ENCODE measurements around the gene ERLIN1.

ERLIN1 gene

GRCh38 chr10:100168313-100168643 lies 17.6 kb downstream of the ERLIN1 start:
- TF ChIP-seq POLR2AphosphoS5 (IDR thresholded peaks at IDR 0.05; ENCODE audit: low read depth, low read length) = no peak
- TF ChIP-seq REST (IDR thresholded peaks at IDR 0.05; ENCODE audit: insufficient read depth in 1 of 2, low read depth in 2 of 2, low read length in 2 of 2) = no peak
- TF ChIP-seq TAF1 (IDR thresholded peaks at IDR 0.05; ENCODE audit: borderline replicate concordance, insufficient read depth, low read length) = no peak
- TF ChIP-seq SIN3A (IDR thresholded peaks at IDR 0.05; ENCODE audit: borderline replicate concordance, insufficient read depth, low read length) = no peak
- TF ChIP-seq FOXP2 (optimal IDR thresholded peaks at IDR 0.05; ENCODE audit: borderline replicate concordance, extremely low read depth, extremely low read length, insufficient read depth) = no peak

GRCh38 chr10:100167553-100168312 lies 18.1 kb downstream of the ERLIN1 start:
- no peak for TF ChIP-seq SIN3A (IDR thresholded peaks at IDR 0.05; ENCODE audit: borderline replicate concordance, insufficient read depth, low read length)
- TF ChIP-seq TAF1 (IDR thresholded peaks at IDR 0.05; ENCODE audit: borderline replicate concordance, insufficient read depth, low read length) = no peak
- no peak for TF ChIP-seq REST (IDR thresholded peaks at IDR 0.05; ENCODE audit: insufficient read depth in 1 of 2, low read depth in 2 of 2, low read length in 2 of 2)
- no peak for TF ChIP-seq FOXP2 (optimal IDR thresholded peaks at IDR 0.05; ENCODE audit: borderline replicate concordance, extremely low read depth, extremely low read length, insufficient read depth)
- TF ChIP-seq POLR2AphosphoS5 (IDR thresholded peaks at IDR 0.05; ENCODE audit: low read depth, low read length) = no peak

GRCh38 chr10:100163704-100164621 lies 21.9 kb downstream of the ERLIN1 start:
- no peak for TF ChIP-seq REST (IDR thresholded peaks at IDR 0.05; ENCODE audit: insufficient read depth in 1 of 2, low read depth in 2 of 2, low read length in 2 of 2)
- no peak for TF ChIP-seq SIN3A (IDR thresholded peaks at IDR 0.05; ENCODE audit: borderline replicate concordance, insufficient read depth, low read length)
- TF ChIP-seq TAF1 (IDR thresholded peaks at IDR 0.05; ENCODE audit: borderline replicate concordance, insufficient read depth, low read length) = no peak
- TF ChIP-seq FOXP2 (optimal IDR thresholded peaks at IDR 0.05; ENCODE audit: borderline replicate concordance, extremely low read depth, extremely low read length, insufficient read depth) = no peak
- TF ChIP-seq POLR2AphosphoS5 (IDR thresholded peaks at IDR 0.05; ENCODE audit: low read depth, low read length) = no peak

GRCh38 chr10:100162696-100163095 lies 23.1 kb downstream of the ERLIN1 start:
- TF ChIP-seq POLR2AphosphoS5 (IDR thresholded peaks at IDR 0.05; ENCODE audit: low read depth, low read length) = no peak
- TF ChIP-seq FOXP2 (optimal IDR thresholded peaks at IDR 0.05; ENCODE audit: borderline replicate concordance, extremely low read depth, extremely low read length, insufficient read depth) = no peak
- TF ChIP-seq TAF1 (IDR thresholded peaks at IDR 0.05; ENCODE audit: borderline replicate concordance, insufficient read depth, low read length) = no peak
- no peak for TF ChIP-seq REST (IDR thresholded peaks at IDR 0.05; ENCODE audit: insufficient read depth in 1 of 2, low read depth in 2 of 2, low read length in 2 of 2)
- no peak for TF ChIP-seq SIN3A (IDR thresholded peaks at IDR 0.05; ENCODE audit: borderline replicate concordance, insufficient read depth, low read length)

All from PFSK-1 (cell line).